ENCODE data around the gene PSKH1.
"Not testable (repeated sequence)": the region's sequence is repeated elsewhere in the genome, so short reads cannot be mapped to it uniquely, and the experiment has no call there.

The PSKH1 gene

DNA sequence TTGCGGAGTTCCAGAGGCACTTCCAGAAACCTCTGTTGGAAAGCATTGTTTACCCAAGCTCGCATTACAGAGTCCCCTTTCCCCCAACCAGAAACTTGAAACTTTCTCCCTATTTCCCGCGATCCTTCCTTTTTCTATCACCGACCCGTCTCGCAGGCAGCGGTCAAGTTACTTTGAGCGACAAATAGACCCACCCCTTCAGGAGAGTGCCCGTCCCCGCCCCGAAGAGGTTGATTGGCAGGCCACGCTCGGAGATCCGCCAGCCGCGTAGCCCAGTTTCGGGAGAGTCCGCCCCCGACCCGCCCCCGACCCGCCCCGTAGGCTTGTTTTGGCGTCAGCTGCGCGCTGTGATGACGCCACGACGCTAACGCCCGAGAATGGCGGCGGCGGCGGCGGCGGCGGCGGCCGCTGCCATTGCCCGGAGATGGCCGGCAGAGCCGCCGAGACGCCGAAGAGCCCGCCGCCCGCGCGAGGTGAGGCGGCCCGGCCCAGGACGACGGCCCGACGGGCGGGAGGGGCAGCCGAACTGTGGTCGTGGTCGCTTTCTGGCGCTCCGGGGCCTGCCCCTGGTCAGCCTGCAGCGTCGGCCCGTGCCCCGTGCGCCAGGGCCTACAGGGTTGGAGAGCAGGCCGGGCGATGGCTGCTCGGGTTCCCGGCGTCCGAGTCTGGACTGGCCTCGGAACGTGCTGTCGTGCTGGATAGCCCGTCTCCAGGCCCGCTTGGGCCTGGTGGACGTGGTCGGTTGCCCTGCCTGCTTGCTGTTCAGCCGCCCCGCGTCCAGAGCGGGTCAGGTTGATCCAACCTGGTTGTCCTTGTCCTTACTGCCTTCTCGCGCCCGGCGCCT, at the start of gene PSKH1:
PSKH1 (plus strand) TSS at position 356 of the 844 bp plus-strand sequence. CDS start 15,496 bp downstream, outside the sequence.
- DNase-seq, result peak; percentile 93

DNA sequence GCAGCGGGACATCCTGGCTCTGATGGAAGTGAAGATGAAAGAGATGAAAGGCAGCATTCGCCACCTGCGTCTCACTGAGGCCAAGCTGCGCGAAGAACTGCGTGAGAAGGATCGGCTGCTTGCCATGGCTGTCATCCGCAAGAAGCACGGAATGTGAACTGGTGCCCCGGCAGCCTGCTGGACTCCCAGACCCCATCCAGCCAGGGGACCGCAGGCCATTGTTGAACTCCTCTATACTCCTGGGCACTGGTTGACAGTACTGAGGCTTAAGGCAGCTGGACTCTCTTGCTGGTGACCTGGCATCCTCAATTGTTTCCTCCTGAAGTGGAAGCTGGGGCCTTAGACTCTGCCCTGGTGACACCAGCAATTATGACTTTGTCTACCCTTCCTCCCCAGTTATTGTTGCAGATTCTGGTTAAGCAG, 49.7 kb upstream of the PSKH1 start:
- no peak for DNase-seq

DNA sequence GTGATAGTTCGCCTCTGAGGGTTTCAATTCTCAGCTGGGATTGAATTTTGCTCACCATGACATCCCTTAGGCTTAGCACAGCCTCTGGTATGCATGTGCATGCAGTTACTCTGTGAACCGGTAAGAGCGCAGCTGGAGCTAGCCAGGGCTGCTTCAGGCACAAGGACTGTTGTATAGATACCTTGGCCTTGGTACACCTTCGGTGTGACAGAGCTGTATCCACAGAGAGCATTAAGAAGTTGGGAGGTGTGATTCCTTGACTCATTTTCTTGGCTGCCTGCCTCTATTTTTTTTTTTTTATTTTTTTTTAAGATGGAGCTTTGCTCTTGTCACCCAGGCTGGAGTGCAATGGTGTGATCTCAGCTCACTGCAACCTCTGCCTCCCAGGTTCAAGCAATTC, 48.6 kb upstream of the PSKH1 start:
- DNase-seq, result no peak

DNA sequence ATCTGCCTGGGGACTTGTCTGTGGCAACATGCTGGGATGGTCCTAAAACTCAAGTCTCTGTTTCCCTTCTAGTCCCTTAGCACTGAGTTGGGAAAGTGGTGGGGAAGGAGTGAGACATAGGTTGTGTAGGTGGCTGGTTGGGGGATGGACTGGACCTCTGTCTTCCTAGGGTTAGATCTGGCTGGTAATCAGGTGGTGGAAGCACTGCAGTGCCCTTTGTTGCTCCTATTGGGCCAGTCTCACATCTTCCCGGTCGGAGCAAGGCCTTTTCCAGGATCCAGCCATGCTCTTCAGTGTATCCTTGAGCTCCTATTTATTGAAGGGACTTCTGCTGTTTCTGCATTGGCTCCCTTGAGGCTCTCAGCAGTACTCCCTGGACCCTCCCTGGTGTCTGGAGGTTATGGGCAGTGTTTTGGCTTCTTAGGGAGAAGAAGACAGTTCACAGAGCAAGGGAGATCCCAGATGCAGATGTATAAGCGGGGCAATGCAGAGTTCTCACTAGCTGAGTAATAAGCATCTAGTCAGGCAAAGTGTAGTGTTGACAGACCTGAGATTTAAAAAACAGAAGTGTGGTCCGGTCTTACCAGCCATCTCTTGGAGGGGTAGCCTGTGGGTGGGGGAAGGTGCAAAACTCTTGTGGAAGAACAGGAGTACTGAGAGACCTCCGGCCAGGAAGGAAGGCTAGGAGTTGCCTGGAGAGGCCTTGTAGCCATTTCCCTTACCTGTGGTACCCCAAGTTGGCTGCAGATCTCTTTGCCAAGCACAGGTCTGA, 47.6 kb upstream of the PSKH1 start:
- no peak for DNase-seq

DNA sequence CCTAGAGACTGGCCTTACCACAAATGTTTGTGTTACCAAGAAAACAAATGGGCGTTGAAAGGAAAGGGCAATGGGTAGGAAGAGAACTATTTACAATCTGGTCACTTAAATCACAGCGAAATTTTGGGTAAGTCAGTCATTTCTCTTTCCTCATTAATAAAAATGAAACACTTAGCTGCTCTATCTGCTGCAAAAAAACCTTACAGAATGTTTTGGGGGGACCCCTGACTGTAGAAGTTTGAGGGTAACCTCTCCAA, 47.1 kb upstream of the PSKH1 start:
- no peak for DNase-seq

DNA sequence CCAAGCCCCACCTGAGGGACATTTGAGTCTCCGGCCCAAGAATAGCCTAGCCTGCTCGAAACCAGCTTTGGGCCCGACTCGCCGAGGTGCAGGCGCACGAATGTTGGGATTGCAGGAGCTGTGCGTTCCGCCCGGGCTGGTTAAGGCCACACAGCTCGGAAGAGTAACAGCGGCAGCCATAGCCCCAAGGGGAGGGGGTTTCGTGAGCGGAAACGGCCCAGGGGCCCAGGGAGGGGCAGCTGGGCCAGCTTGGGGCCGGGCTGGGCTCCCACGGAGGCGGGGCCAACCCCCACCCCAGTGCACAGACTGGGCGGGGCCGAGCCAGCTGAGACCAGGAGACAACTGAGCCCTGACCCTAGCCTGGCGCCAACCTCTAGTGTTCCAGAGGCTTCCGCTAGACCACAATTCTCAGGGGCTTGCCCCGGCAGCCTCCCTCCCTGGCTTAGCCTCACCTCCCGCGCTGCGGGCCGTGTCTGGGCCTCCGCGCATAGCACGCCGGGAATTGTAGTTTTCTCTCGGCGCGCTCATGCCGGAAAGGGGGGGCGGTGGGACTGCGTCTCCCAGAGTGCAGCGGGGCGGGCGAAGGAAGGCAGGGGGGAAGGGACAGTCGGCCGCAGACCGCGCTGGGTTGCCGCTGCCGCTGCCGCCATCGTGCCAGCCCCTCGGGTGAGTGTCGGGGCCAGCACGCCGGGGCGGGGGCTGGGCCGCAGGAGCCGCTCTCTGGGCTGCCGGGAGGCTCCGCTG, 46.6 kb upstream of the PSKH1 start, which contains the start of gene NUTF2:
NUTF2 (plus strand) TSS at position 614 of the 744 bp plus-strand sequence. CDS start 18,198 bp downstream, outside the sequence.
- DNase-seq, result peak; percentile 93

DNA sequence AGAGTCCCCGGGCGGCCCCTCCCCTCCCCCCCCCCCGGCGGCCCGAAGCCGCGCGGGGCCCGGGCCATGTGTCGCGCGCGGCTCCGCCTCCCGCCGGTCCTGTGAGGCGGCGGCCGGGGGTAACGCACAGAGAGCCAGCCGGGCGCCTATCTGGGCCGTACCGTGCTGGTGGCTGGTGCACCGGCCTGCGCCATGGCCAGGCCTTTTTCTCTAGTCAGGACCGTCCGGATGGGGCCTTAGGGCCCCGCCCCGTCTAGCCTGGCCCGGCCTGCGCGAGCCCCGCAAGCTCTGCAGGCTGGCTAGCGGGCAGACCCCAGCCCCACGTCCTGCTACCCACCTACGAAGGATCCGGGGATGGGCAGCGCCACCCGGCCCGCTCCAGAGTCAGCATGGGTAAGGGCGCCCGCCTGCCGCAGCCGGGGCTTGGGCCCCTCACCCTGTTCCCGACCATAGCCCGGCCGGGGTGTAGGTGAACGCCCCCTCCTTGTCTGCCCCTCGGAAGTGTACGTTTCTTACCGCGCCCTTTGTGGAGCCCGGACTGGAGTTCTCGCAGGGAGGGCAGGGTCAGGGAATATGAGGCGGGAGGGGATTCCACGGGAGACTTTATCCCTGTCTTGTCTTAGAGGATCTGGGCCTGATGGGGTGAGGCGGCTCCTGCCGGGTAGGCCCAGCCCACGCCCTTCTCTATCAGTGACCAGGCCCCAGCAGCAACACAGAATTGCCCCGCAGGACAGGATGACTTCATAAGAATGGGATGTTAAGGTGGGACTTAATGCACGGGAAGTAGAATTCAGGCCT, 45.8 kb upstream of the PSKH1 start, which contains the start of gene CENPT:
CENPT (minus strand) TSS at position 630 of the 798 bp plus-strand sequence. CDS start 13,834 bp downstream, outside the sequence.
- peak; percentile 66 for DNase-seq

DNA sequence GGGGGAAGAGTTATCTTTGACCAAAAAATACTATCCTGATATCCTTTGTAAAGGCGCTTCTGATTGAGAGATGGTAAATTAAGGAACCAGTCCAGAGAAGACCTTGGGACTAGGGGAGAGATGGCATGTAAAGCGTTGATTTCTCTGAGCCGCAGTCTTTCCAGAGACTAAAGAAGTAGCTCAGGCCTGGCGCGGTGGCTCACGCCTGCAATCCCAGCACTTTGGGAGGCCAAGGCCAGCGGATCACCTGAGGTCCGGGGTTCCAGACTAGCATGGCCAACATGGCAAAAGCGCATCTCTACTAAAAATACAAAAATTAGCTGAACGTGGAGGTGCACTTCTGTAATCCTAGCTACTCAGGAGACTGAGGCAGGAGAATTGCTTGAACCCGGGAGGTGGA, 44.9 kb upstream of the PSKH1 start:
- no peak for DNase-seq

DNA sequence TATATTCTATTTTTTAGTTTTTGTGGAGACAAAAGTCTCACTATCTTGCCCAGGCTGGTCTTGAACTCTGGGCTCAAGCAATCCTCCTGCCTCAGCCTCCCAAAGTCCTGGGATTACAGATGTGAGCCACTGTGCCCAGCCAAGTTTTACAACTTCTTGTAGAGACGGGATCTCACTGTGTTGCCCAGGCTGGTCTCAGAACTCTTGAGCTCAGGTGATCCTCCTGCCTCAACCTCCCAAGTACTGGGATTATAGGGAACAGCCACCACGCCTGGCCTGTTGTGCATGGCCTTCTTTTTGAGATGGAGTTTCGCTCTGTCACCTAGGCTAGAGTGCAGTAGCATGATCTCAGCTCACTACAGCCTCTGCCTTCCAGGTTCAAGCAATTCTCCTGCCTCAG, 39.4 kb upstream of the PSKH1 start:
- DNase-seq, result no peak

DNA sequence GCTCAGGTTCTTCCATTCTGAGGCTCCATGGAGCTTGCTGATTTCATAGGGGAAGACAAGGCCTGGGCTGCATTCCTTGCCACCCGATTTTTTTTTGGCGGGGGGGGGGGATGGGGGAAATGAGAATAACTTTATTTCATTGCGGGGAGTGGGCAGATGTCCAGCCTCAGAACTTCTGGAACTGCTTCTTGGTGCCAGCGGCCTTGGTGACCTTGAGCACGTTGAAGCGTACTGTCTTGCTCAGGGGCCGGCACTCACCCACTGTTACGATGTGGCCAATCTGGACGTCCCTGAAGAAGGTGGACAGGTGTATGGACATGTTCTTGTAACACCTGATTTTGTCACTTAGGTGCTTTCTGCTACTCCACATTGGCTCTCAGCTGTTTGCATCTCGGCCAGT, 37.3 kb upstream of the PSKH1 start:
- no peak for DNase-seq

DNA sequence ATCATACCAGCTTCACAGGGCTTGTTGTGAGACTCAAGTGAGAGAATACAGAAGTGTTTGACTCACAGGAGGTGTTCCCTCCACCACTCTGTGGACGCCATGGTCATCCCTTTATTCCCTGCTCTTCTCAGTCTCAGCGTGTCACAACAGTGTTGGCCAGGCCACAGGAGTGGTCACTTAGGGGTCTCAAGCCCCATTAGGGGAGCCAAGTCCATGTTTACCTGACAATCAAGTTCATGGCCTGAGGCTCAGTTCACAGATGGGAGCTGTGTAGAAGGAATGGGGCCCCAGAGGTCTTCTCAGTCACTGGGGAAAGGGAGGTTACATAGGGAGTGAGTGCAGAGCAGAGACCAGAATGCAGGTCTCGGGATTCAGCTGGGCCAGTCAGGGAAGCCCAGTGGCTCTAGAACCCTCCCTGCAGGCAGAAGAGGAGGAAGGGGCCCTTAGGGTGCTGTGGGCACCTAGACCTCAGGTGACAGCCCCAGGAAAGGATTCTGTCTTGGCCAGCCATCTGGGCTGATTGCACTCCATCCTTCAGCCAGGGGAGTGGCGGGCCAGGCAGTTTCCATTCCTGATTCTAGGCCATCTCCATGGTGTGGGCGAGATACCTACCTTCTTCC, 36.0 kb upstream of the PSKH1 start:
- no peak for DNase-seq

DNA sequence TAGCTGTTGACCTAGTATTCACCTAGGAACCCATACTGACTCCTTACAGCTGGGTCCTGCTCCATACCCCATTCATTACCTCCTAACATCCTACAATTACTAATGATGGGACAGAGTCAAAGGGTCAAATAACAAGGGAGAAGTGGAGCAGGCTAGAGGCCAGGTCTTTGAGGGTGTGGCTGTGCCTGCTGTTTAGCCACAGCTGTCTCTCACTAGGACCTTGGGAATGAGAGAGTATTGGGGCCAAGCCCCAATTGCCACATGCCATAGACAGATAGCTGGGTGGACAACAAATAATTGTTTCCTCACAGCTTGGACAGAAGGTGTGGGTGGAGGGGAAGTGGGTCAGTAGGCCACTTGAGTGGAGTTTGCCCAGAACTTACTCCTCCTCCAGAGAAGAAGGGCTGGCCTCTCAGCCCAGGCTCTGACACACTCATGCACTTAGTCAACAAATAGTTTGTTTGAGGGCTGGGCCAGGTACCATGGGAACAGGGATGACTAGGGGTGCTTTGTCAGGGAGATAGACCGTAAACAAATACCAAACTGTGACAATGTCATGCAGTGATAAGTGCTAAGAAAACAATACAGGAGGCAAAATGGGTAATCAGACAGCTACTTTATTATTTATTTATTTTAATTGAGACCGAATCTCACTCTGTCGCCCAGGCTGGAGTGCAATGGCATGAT, 35.4 kb upstream of the PSKH1 start:
- DNase-seq, result peak; percentile 40

DNA sequence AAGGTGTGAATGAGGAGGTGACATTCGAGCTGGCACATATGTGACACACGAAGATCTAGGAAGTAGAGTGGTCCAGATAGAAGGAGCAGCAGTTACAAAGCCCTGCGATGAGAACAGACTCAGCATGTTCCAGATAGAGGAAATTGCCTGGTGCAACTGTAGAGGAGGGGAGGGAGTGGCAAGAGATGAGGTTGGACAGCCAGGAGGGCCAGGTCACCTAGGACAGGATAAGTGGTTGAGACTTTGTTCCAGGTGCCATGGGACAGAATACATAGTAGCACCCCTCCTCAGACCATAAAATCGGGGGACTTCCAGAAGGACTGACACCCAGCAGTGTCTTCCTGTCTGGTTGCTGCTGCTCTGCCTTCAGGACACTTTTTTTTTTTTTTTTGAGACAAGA, 34.6 kb upstream of the PSKH1 start:
- DNase-seq, result no peak

DNA sequence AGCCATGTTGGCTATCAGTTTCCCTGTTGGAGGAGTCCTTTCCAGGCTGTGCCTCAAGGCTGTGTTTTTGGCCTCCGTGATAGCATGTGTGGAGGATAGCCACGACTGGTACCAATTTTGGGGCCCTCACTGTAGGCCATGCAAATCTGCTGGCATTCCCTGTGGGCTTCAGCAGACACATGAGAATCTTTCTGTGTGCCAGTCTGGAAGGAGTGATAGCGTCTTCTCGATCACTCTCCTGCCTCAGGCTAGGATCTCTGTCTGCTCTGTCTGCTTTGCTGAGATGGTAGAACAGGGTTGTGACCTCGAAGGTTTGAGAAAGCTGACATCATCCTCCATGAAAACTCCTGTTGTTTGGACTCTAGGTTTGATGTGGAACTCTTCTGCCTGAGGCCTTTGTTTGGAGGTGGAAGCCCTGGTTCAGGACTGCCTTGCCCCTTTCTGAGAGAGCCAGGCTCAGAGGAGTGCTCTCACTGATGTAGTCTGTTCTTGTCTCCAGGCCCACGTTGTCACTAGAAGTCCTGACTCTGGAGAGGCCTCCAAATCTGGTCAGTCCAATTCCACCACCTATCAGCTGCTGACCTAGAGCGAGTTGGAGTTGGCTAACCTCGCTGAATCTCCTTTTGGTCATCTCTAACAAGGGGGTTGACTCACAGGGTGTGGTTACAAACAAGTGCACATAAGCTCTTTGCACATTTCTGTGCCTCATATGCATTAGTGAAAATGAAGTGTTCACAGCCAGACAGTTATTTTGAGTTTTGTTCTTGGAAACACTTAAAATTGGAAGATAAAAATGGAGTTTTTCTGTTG, 32.3 kb upstream of the PSKH1 start:
- DNase-seq, result no peak

DNA sequence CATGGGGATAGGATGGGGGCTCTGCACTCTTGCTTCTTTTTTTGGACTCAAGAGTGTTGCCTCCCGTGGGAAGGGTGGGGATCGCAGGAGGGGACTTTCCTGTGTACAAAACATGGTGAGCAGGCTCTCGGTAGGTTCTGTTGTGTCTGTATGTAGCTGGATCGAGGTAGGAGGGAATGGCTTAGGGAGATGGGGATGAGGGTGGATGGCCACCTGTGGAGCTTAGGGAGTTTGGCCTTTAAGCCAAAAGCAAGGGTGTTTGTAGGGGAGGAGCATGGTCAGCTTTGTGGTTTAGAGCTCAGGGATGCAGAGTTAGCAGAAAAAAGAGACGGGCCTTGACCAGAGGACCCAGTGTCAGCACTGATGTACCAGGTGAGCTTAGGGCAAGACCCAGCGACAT, 31.2 kb upstream of the PSKH1 start:
- no peak for DNase-seq

DNA sequence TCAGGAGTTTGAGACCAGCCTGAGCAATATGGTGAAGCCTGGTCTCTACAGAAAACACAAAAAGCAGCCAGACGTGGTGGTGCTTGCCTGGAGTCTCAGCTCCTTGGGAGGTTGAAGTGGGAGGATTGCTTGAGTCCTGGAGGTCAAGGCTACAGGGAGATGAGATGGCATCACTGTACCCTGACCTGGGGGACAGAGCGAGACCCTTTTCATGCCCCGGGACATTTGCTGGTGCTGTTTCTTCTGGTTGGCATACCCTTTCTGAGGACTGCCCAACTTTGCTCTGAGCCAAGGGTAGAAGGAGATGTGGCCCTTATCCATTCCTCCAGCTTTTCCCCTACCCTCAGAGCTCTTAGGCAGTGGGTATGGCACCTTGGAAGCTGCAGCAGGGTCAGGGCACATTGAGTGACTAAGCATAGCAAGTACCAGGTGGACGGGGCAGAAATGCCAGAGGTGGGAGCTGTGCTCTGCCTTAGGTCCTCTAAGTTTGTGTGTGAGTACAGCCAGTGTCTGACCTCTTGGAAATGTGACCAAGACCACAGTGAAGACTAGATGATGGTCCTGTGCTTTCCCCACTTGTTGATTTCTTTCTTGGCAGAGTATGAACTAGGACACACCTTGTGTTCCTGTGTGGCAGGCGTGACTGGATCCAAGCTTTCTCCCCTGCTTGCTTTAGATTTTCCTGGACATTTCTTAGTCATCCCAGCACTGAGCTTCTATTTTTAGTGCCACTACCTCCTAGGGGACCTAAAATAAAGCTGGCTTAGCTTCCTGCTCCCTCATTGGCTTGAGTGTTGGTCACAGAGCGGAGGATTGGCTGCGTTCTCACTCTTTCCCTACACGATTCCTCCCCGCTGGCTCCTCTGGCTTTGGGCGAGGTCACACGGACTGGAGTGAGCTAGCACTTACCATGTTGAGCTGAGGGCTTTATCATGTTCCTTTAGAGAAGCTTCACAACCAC, 30.2 kb upstream of the PSKH1 start:
- no peak for DNase-seq

DNA sequence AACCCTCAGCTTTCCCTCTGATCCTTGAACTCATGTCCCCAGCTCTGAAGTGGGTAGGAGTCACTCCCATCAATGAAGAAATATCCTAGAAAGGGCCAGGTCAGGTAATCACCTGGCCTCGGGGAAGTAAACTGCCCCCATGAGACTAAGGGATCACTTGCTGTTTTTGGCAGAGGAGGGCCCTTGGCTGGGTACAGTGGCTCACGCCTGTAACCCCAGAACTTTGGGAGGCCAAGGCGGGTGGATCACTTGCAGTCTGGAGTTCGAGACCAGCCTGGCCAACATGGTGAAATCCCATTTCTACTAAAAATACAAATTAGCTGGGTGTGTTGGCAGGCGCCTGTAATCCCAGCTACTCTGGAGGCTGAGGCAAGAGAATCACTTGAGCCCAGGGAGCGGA, 29.0 kb upstream of the PSKH1 start:
- DNase-seq, result not testable (repeated sequence)

DNA sequence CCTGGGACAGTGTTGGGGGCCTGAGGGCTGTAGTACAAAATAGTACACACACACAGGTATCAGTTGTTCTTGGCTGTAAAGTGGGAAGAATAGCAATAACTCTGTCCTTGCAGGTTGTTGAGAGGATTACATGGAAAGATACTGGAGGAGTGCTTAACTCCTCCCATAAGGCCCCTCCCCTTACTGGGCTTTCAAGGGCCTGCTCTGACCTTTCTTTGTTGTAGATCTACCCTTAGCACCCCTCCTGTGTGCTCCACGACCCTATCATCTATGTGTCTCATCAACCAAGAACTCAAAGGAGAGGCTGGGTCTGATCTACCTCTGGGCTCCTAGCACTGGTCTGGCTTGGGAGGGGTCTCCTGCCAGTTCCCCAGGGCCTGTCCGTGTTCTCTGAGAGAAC, 28.5 kb upstream of the PSKH1 start:
- DNase-seq, result no peak

DNA sequence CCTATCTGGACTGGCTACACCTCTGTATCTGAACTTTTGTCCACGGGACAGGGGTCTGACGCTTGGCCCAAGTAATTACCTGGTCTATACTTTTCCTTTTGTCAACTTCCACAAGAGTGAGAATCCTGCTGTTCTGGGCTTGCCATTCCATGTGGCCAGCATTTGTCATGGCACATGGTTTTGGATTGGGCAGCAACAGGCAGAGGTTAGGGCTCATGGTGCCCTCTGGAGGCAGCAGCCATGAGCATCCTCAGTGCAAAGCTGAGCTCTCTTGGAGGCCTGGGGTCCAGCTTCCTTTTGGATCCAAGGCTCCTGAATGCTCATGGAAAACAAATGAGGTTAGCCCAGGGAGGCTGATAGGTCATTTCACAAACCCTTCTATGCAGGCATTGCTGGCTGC, 27.7 kb upstream of the PSKH1 start:
- DNase-seq, result no peak

All from NCI-H1436 (cell line).